ENCODE measurements around the gene ARAP1. TPM values are rescaled to one million over a fixed set of nuclear protein-coding genes. Genes with fewer than 3 reads are reported as not detected.

The ARAP1 gene
- total and polyA plus RNA-seq, 2 of the 8 experiments (the other 6 are each of a cell fraction or from before 2014, with no cell fraction given) = 25.7 to 61.6 TPM

DNA sequence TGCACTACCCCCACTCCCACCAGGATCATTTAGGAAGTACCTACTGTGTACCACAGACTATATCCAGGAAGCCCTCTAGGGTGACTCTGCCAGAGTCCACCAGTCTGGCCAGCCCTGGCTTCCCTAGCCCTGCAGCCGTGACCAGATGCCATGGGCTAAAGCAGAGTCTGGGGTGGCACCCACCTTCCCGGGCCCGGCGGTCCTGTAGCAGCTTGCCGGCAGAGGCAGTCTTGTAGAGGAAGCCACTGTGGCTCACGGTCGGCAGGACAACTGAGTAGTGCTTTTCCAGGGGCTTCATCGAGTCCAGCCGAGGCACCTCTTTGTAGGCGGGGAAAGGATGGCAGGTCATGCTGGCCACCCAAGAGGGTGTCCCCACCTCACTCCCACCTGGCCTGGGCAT, 50.7 kb downstream of the ARAP1 start:
- Histone ChIP-seq H3K9ac (replicated peaks in 1 of 4; ENCODE audit: extremely low read depth in 1 of 4, low read depth in 3 of 4, low read length in 3 of 4) (no peak overlapping the region), H4K20me1 (replicated peaks in 1 of 2; ENCODE audit: control insufficient read depth in 1 of 2, insufficient read depth in 2 of 2, low read length in 2 of 2) (peaks cover 3 to 13% of the 10 kb centered on the region in 2 experiments), H2BK15ac (ENCODE audit: low read length) (no peak overlapping the region), H3K9me3 (ENCODE audit: insufficient read depth in 2 of 2, low read depth in 1 of 2, low read length in 1 of 2) (no peaks in the 10 kb centered on the region), H3K79me1 (ENCODE audit: low read depth, low read length) (no peaks in the 10 kb centered on the region; the same call in 1 of the 2 replicates), H3K36me3 (ENCODE audit: control insufficient read depth in 2 of 4, insufficient read depth in 4 of 4, low read length in 3 of 4) (peaks cover 0 to 8% (median 0%) of the 10 kb centered on the region in 4 experiments; a peak in 1 of 8 replicates), H2AFZ (ENCODE audit: low read length) (no peak overlapping the region), H2BK20ac (ENCODE audit: low read length) (no peak overlapping the region), H3K18ac (ENCODE audit: extremely low read depth, low read length) (no peak overlapping the region), H3K27ac (ENCODE audit: low read depth, low read length) (no peak overlapping the region), H2BK5ac (ENCODE audit: low read depth, low read length) (no peak overlapping the region), H3K27me3 (replicated peaks in 1 of 4; ENCODE audit: control insufficient read depth in 3 of 4, extremely low read depth in 1 of 4, insufficient read depth in 3 of 4, low read length in 3 of 4) (no peaks in the 10 kb centered on the region), H3K23ac (ENCODE audit: insufficient read length) (no peak overlapping the region), H3K56ac (replicated peaks; ENCODE audit: insufficient read length, low read depth, low read length) (no peak overlapping the region), H3K4me2 (ENCODE audit: insufficient read depth in 1 of 2, low read depth in 2 of 2, low read length in 2 of 2) (no peak overlapping the region), H2BK12ac (ENCODE audit: low read depth, low read length) (no peak overlapping the region), H4K8ac (ENCODE audit: extremely low read depth, insufficient read depth, low read length) (no peak overlapping the region), H3K4me1 (replicated peaks in 1 of 4; ENCODE audit: control insufficient read depth in 3 of 4, insufficient read depth in 4 of 4, low read length in 3 of 4) (peaks cover 9 to 37% (median 29%) of the 10 kb centered on the region in 4 experiments), H2AK5ac (ENCODE audit: low read depth, low read length) (no peak overlapping the region), H4K5ac (ENCODE audit: insufficient read length, low read depth, low read length) (no peak overlapping the region), H2BK120ac (replicated peaks; ENCODE audit: low read depth, low read length) (no peak overlapping the region), H4K91ac (replicated peaks; ENCODE audit: insufficient read length, low read length) (no peak overlapping the region), H3K23me2 (ENCODE audit: low read depth, low read length) (peaks cover 2% of the 10 kb centered on the region; the same call in 1 of the 2 replicates), H3K79me2 (ENCODE audit: control insufficient read depth in 1 of 2, insufficient read depth in 2 of 2, low read length in 2 of 2) (no peaks in the 10 kb centered on the region), H3K4ac (replicated peaks; ENCODE audit: insufficient read length, low read depth, low read length) (no peak overlapping the region), H3K4me3 (ENCODE audit: extremely low read depth in 1 of 4, insufficient read depth in 2 of 4, low read depth in 3 of 4, low read length in 4 of 4) (no peak overlapping the region), H3K14ac (ENCODE audit: insufficient read length) (no peak overlapping the region)
- no peak for FAIRE-seq
- ChIA-PET CTCF (ENCODE audit: partially characterized antibody) (interaction anchor here (1.2 to 8.3 kb wide), 2 partner anchors 10 to 19 kb away, joined by 3 to 79 read pairs; no protein-coding TSS in a partner anchor), POLR2A (ENCODE audit: partially characterized antibody) (no interaction called here)
- no peak for DNase-seq (ENCODE audit: low read depth in 1 of 2, low spot score in 2 of 2)
- WGBS, 2 experiments (ENCODE audit: extremely low coverage in 1 of 2, insufficient coverage in 1 of 2, insufficient read length in 1 of 2, insufficient replicate concordance in 2 of 2, low coverage in 1 of 2, low lambda C conversion rate in 2 of 2, missing lambda C conversion rate in 1 of 2) = 91% methylated on average over 10 of the region's 10 CpGs; no CpG with 5 or more reads in 1 of the 2 experiments
- TF ChIP-seq RNF2 (IDR thresholded peaks at IDR 0.05; ENCODE audit: borderline replicate concordance, low read depth, low read length, missing control alignments, poor library complexity, severe bottlenecking) (no peak), SIRT6 (IDR thresholded peaks at IDR 0.05; ENCODE audit: low read length) (no peak), JUND (IDR thresholded peaks at IDR 0.05; ENCODE audit: low read length) (no peak), GTF2F1 (IDR thresholded peaks at IDR 0.05; ENCODE audit: borderline replicate concordance, low read depth, low read length) (no peak), CEBPB (IDR thresholded peaks at IDR 0.05; ENCODE audit: low read depth, low read length) (no peak), CREB1 (IDR thresholded peaks at IDR 0.05) (no peak), PHF8 (conservative IDR thresholded peaks at IDR 0.05; ENCODE audit: low read depth, low read length) (no peak), EP300 (IDR thresholded peaks at IDR 0.05; ENCODE audit: borderline replicate concordance in 1 of 2, low read depth in 2 of 2, low read length in 2 of 2) (no peak), SP2 (IDR thresholded peaks at IDR 0.05; ENCODE audit: low read length) (no peak), NANOG (IDR thresholded peaks at IDR 0.05; ENCODE audit: insufficient read depth, low read depth, low read length, poor library complexity, severe bottlenecking) (no peak), CBX8 (IDR thresholded peaks at IDR 0.05; ENCODE audit: borderline replicate concordance, low read depth, low read length) (no peak), CHD1 (IDR thresholded peaks at IDR 0.05; ENCODE audit: low read depth, low read length) (no peak)
- TF ChIP-seq, protein P1, sequence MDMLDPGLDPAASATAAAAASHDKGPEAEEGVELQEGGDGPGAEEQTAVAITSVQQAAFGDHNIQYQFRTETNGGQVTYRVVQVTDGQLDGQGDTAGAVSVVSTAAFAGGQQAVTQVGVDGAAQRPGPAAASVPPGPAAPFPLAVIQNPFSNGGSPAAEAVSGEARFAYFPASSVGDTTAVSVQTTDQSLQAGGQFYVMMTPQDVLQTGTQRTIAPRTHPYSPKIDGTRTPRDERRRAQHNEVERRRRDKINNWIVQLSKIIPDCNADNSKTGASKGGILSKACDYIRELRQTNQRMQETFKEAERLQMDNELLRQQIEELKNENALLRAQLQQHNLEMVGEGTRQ (IDR thresholded peaks at IDR 0.05; ENCODE audit: low read length) = no peak

All from H1 (cell line).